Posterior cingulate gyrus (tissue), 11 donors: ENCODE results near the gene COBL.
A peak's percentile ranks its signal among the peaks of the same experiment; 100 is the strongest.

Experiments
- DNase-seq, 10 donors: peaks; one replicate each; pipeline versions ENCODE4 v3.0.0 to v3.0.0-alpha.2; 2020 to 2021; ENCODE audit warnings: mixed read lengths in 3 of 10
- intact Hi-C: fragments of 100-400 bp; cut with DNase I; formaldehyde crosslinking; loops from one replicate; pipeline ENCODE4 v1.15.1; 2023

The COBL gene

DNA sequence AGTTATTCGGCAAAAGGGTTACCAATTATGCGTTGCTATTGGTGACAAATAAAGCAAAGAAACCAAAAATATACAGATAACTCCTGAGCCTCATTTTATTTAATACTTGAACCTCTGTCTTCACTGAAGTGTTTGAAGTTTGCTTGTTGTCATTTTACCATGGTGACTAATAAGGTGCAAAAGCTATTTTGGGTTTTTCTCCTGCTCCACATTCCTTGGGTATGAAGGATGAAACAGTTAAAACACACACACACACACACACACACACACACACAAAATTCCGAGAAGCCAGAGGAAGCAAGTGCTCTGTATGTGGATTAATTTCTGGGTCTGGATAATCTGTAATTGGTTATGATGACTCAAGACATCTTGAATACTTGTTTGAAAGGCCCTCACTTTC lies 246.5 kb downstream of the COBL start:
- no peak for DNase-seq
- intact Hi-C loops, result no loop called here

DNA sequence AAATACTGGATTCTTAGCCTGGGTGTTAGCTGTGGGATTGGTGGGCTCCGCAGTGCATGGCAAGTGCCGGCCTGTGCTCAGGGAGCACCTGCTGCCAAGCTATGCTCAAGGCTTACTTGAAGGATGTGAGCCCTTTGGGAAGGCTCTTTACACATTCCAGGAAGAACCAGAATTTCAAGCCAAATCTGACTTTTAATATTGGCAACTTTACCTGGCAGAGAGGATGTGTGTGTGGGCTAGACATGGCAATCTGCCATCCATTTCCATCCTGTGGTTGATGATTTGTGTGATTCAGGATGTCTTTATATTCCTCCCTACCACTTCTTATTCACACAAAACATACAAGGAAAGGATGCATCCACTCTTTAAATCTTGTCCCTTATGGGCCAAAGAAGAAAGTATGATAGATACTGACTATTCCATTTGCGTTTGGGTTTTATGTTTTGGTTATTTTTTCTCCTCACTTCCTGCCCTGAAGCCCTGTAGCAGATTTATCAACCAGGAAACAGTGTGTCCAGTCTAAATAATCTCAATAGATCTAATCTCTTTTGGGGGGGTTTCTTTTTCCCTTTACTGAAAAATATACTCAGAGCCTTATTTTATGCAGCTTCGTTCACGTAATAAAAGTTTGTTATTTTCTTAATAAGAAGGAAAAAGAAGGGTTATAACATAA lies 247.1 kb downstream of the COBL start:
- intact Hi-C loops, result loop anchor here (5.0 kb wide), 2 partner anchors 73 to 277 kb away; no protein-coding TSS in a partner anchor
- DNase-seq, result no peak

DNA sequence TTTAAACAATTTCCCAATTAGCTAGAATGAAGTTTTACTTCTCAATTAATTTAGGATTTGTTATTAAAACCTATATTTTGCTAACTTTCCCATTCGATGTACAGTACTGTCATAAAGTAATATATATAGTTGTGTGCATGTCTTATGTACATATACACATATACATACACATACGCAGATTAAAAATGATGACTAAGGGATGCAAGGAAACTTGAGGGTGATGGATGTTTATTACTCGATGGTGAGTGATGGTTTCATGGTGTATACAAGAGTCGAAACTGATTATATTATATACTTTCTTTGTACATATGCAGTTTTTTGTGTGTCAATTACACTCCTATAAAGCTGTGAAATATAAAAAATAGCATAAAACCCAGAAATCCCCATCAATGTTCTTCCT lies 248.2 kb downstream of the COBL start:
- intact Hi-C loops, result loop anchor here (5.0 kb wide), 2 partner anchors 74 to 276 kb away; no protein-coding TSS in a partner anchor

DNA sequence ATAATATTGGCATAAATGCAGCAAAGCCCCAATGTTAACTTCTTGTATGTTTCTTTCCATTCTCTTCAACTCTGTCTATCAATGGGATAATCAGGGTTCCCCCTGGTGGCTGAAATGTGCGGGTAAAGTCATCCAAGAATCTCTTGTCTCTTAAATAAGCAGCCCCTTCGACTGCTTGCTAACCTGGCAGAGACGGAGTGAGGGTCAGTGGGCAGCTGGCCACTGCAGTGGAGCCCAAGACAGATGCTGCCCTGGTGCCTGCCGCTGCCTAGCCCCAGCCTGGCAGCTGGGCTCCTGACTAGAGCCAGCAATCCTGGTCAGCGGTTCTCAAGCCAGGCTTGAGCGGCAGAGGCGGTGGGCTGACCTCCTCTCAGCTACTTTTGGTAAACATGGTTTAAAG lies 248.9 kb downstream of the COBL start:
- intact Hi-C loops, result loop anchor here (5.0 kb wide), 2 partner anchors 75 to 275 kb away; no protein-coding TSS in a partner anchor
- DNase-seq, result peak in 6 of 10 donors; percentile 21 to 90 (median 56)

More for the DNA sequence above, 248.2 kb downstream of the COBL start:
- DNase-seq, result no peak

DNA sequence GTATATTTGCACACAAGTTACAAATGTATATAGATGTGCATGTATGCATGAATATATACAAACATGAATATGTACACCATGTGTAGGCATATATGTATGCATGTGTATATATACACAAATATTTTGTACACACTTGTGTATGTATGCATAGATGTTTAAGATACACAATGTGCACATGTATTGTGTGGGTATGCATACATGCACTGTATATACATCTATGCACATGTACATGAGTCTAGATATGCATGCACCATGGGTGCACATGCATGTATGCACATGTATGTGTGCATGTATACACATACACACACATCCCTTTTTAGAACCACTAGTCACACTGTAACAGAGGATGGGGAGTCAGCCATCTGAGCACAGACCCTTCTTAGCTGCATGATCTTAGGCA lies 249.4 kb downstream of the COBL start:
- DNase-seq, result no peak
- intact Hi-C loops, result loop anchor here (5.0 kb wide), 2 partner anchors 75 to 275 kb away; no protein-coding TSS in a partner anchor

DNA sequence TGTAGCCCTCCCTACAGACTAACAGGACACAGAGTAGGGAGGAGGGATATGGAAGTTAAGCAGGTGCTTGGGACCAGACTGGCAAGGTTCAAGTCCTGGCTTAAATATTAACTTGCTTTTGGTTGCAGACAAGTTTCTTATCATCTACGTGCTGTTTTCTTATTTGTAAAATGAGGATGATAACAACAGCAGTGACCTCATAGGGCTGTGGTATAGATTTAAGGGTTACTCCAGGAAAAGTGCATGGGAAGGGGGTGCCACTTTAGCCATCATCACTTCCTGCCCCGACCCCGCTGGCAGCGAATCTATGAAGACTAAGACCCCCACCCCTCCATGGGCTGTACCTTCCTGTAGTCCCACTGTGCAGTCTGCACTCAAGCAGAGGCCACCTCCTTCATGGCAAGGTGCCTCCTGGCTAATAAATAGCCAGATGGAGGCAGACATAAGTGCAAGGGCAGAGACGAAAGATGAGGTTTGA lies 250.2 kb downstream of the COBL start:
- intact Hi-C loops, result loop anchor here (5.0 kb wide), 2 partner anchors 76 to 274 kb away; no protein-coding TSS in a partner anchor
- DNase-seq, result no peak

DNA sequence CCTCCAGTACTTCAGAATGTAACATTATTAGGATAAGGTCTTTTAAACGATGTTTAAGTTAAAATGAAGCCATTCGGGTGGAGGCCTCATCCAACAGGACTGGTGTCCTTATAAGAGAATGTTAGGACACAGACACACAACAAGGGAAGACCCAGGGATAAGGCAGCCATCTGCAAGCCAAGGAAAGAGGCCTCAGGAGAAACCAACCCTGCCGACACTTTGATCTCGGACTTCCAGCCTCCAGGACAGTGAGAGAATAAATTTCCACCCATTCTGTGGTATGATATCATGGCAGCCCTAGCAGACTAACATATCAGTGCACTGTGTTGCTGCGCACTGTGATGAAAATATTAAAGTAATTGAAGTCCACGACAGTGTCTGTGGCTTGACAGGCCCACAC lies 250.8 kb downstream of the COBL start:
- DNase-seq, result no peak
- intact Hi-C loops, result loop anchor here (5.0 kb wide), 2 partner anchors 77 to 273 kb away; no protein-coding TSS in a partner anchor

DNA sequence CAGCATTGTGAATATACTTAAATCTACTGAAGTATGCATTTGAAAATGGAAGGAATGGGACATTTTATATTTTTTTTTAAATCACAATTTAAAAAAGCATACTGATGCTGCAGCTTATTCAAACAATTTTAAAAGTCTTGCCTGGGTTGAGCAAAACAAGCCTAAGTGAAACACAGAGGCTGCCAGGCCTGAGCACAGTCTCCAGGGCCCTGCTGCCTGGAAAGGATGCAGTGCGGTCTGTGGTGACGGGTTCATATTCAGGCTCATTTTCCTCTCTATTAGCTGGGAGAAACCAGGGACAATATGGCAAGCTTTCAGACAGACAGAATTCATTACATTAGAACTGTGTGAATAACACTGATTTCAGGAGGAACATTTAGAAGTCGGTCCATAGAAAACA lies 251.9 kb downstream of the COBL start:
- no peak for DNase-seq
- intact Hi-C loops, result loop anchor here (5.0 kb wide), 2 partner anchors 78 to 272 kb away; no protein-coding TSS in a partner anchor

DNA sequence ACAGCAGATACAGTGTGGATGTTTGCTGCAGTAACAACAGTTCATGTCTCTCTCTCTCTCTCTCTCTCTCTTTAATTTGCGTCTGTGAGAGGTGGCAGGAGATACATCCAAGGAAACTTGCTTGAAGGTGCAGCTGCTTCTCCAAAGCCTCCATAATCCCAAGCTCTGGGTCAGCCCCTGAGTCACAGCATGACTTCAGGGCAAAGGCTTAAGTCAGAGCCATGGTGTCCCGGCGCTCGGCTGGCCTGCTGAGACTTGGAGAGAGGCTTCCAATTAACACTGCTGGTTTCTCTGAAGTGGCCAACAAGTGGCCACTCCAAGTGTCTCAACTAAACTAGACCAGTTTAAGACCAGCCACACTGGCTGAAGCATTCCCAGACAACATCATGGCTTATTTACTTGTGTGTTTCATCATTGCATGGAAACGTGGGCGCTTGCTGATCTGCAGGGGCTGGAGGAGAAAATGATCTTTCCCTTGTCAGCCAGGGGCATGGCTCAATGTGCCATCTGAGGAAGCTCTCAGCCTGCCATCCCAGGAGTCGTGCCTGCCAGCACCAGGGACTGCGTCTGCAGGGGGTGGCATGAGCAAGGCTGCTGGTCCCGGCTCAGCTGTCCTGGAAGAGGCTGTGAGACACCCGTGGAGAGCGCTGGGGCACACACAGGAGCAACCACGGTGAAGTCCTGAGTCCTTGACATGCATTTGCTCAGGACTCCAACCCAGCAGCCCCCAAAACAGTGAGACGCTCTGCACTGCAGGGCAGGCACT lies 254.2 kb downstream of the COBL start:
- intact Hi-C loops, result no loop called here
- DNase-seq, result peak in 3 of 10 donors; percentile 27 to 54 (median 30)

DNA sequence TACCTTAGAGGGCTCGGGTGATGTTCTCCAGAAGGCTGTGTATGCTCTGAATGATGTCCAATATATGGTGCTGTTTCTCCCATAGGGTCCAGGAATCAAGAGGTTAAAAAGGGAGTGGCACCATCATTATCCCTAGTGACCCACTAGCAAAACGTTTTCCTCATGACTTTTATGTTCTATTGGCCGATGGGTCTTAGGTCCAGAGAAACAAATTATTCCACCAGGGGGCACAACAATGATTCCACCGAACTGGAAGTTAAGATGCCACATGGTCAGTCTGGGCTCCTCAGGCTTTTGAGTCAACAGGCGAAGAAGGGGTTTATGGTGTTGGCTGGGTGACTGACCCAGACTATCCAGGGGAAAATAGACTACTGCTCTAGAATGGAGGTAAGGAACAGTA lies 256.1 kb downstream of the COBL start:
- DNase-seq, result no peak
- intact Hi-C loops, result no loop called here

DNA sequence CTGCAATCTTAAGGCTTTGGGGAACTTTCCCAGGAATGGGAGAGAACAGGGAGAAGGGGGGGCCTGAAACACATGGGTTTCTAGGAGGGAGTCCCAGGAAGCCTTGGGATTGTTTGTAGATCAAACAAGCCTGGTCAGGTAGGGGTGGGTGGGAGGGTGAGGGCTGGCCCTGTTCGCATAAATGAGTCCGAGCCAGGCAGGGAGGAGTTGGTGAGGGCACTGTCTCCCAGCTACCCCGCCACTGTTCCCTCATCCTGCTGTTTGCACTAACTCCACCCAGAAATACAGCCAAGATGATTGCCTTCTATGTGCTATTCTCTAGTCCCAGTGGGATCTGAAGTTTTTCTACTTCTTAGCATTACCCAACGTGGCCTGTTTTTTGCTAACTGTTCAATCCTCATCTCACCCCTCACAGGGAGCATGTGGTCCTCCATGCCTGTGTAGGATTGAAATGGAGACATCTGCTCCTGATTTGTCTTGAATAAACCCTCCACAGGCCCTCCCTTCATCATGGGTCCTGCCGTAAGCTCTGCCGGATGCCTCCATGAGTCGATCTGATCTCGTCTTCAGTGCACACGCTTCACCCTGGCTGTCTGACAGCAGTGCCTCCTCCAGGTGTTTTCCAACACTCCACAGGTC lies 257.0 kb downstream of the COBL start:
- intact Hi-C loops, result no loop called here
- no peak for DNase-seq

DNA sequence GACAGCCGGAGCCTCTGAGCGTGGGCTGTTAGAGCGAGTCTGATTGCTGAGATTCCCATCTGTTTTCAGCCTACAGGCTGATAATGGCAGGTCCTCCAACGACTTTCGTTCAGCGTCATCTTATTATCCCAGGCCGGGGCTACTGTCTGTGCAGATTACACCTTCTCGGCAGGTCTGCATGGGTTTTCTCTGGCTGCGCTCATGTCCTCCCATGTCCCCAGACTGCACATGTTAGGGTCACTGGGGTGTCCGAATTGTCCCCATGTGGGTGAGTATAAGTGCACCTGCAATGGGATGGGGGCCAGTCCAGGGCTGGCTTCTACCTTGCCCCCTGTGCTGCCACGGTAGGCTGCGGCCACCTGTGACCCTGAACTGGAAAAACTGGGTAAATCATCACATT lies 257.8 kb downstream of the COBL start:
- DNase-seq, result no peak
- intact Hi-C loops, result no loop called here

DNA sequence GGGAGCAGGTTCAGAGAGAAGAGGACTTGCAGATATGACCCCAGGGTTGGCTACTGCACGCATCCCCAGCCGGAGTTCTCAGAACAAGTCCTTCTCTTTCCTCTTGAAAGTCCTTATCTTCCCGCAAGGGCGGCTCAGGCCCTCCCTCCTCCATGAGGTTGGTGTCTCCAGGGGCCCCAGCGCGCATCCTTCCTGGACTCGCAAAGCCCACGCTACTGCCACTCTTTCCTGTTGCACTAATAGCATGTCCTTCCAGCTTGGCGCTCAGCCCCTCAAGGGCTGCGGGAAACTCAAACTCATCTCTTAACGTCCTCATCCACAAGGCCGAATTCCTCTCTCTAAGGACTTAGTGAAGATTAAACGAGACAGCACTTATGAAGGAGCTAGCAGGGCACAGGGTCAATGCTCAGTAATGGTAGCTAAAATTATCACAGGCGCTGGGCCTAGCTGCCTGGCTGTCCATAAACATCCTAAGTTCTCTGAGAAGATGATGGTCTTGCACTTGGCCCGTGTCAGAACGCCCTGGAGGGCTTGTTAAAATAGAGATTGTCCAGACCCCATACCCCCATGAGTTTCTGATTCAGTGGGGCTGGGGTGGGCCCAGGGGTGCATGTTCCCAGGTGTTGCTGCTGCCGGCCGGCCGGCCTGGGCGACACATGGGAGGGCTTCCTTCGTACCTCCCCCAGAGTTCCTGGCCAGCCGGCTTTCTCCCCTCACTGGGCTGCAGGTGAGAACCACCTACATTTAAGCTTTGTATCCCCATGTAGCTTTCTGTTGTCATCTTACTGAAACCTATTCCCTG lies 261.4 kb downstream of the COBL start:
- intact Hi-C loops, result no loop called here
- no peak for DNase-seq

DNA sequence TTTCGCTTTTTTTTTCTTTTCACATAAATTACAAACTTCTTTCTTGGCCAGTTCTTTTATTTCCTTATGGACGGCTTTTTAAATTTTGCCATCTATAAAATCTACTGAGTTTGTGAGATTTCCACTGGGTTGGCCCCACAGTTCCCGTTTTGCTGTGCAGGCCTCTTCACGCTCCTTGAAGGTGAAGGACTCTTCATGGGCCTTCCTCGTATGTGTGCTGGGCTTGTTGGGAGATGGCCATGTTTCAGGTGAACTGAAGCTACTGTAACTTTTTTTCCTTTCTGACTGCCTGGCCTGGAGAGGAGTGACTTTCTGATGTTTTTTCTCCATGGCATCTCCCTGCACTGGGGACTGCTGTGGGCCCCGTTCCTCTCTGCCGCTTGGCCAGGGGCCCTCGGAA lies 262.4 kb downstream of the COBL start:
- intact Hi-C loops, result no loop called here

DNA sequence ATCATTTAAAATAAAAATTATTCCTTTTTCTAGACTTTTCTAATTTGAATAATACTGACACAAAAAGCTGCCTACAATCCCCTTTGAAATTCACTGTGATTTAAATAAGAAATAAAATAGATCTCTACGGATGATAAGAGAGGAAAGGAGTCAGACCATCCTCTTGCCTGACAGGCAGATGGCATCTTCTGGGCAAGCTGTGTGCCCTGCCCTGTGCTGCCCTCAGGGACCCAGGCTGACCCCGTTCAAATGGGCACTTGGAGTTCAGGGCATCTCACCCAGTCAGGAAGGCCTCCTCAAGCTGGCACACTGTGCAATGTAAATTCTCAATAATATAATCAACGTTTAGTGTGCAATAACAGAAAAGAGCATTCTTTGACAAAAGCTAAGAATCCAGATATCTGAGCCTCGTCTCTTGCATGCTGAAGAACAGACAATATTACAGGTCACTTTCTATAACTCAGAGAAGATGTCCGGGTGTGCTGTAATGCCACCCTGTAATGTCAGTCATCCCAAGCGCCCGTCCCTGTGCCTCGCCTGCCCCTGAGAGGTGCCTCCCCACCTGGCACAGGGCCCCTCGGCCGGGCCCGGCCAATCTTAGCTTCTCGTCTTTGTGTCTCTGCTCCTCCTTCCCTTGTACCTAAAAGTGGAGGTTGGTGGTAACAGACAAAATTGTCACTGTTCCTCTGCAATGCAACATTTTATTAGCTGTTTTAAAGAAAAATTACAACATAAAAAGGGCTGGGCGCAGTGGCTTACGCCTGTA lies 263.3 kb downstream of the COBL start:
- intact Hi-C loops, result no loop called here
- DNase-seq, result no peak

More for the DNA sequence above, 262.4 kb downstream of the COBL start:
- no peak for DNase-seq

DNA sequence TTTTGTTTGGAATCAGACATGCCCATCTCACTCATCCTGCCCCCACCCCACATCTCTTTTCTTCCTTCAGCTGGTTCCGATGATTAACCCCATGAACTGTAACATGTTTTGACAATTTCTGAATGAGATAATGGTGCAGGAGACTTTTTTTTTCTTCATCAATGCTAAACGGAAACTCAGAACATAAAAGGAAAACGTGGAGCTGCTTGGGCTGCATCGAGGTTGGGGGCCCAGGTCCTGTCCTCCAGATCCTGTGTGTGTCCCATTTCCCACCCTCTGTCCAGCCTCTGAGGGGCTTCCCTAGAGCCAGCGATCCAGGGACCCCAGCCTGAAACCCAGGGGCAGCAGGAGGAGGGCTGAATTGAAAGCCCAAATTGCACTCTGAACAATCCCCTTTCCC lies 270.1 kb downstream of the COBL start:
- intact Hi-C loops, result no loop called here

DNA sequence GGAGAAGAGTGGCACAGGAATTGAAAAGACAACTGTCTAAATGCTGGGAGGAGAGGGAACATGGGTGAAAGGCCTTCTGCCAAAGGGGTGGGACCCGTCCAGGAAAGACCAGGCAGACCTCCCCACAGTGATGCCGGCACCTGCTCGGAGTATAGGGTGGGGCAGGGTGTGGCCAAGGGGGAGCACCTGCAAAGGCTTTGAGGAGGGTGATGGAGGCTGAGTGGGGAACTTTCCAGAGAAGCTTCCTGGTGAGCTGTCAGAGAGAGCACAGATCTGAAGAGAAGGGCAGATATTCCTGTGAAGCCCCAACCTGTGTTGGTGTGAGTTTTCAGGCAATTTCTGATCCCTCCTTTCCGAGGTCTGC lies 270.5 kb downstream of the COBL start:
- intact Hi-C loops, result no loop called here
- no peak for DNase-seq

More for the DNA sequence above, 270.1 kb downstream of the COBL start:
- no peak for DNase-seq

DNA sequence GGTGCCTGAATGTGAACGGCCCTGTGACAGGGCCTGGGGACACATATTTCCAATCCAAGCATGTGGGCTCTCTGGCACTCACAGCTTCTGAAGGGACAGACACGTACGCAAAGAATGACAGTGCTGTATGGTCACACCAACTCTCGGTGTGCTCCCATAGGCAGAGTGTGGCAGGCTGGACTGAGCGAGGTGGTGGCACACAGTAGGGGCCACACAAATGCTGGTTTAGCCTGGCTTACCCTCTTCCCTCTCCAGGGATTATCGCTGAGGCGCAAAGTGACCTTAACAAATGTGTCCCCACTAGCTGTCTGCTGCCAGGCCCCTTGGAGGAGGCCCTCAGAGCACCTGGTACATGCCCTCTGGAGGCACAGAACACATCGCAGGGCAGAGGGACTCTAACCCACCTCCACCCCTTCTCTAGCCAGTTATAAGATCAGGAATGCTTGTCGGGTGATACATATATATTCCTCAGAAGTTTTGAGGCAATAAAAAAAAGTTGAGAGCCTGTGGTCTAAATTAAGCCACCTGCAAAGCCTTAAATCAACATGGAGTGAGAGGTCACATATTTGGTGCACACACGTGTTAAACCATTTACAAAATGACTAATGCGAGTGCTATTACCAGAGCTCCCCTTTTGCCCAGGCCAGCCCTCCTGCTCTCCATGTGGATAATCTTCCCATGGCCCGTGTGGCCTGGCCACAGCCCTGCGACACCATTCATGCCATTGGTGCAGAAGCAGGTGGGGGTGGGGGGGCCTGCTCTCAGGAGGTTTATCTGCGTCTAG lies 271.1 kb downstream of the COBL start:
- intact Hi-C loops, result no loop called here
- no peak for DNase-seq

DNA sequence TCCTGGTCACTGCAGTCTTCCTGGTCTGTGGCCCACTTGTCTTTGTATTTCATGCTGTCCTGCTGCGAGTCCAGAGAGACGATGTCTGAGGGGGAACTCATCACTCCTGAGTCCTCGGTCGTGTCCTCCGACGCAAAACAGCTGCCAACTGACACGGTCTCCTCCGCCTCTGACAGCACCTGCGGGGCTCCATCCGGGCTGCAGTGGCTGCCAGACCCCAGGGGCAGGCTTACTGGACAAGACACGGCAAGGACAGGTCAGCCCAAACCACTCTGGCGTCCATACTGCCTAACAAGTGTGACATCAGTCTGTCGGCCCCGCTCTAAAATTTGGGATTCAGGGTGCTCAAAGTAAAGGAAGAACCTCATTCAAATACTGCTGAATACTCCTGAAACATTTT lies 273.1 kb downstream of the COBL start:
- intact Hi-C loops, result no loop called here
- DNase-seq, result no peak
